HAP-1 (cell line): ENCODE data around the gene APOC3.

Experiments used
- DNase-seq, 2 experiments: peaks; one replicate each; pipeline ENCODE4 v3.0.0-alpha.2; 2016 to 2020; ENCODE audit warnings: low spot score in 2 of 2
- H3K27me3 ChIP-seq: fragments of 250-450 bp; sonication (Bioruptor Pico); 2 replicates; pipeline ENCODE4 v1.5.1; 2020; ENCODE audit warnings: low read depth, mild to moderate bottlenecking, moderate library complexity
- H3K36me3 ChIP-seq: fragments of 250-450 bp; sonication (Bioruptor Pico); replicated peaks from 2 replicates; pipeline ENCODE4 v1.5.1; 2020; ENCODE audit warnings: mild to moderate bottlenecking
- H3K4me1 ChIP-seq: fragments of 250-450 bp; sonication (Bioruptor Pico); 2 replicates; pipeline ENCODE4 v1.5.1; 2020; ENCODE audit warnings: mild to moderate bottlenecking
- H3K4me3 ChIP-seq: fragments of 250-450 bp; sonication (Bioruptor Pico); 2 replicates; pipeline ENCODE4 v1.5.1; 2020; ENCODE audit warnings: mild to moderate bottlenecking, moderate library complexity
- H3K9me3 ChIP-seq: fragments of 250-450 bp; sonication (Bioruptor Pico); 2 replicates; pipeline ENCODE4 v1.5.1; 2020; ENCODE audit warnings: mild to moderate bottlenecking, moderate library complexity
- in situ Hi-C: fragments of 300-500 bp; cut with MboI; formaldehyde crosslinking; loops from 3 replicates; pipeline ENCODE4 v1.14.3; 2020; ENCODE audit warnings: low sequenced_read_pairs, inconsistent platforms, mixed read lengths

The APOC3 gene

GRCh38 chr11:116857316-116857715 lies 27.6 kb downstream of the APOC3 start:
- Histone ChIP-seq H3K36me3 (peaks cover 28% of the 10 kb centered on the region), H3K4me1 (no peaks in the 10 kb centered on the region), H3K4me3 (no peak overlapping the region), H3K9me3 (no peaks in the 10 kb centered on the region), H3K27me3 (no peaks in the 10 kb centered on the region)
- no peak for DNase-seq
- in situ Hi-C loops: no loop called here

DNA sequence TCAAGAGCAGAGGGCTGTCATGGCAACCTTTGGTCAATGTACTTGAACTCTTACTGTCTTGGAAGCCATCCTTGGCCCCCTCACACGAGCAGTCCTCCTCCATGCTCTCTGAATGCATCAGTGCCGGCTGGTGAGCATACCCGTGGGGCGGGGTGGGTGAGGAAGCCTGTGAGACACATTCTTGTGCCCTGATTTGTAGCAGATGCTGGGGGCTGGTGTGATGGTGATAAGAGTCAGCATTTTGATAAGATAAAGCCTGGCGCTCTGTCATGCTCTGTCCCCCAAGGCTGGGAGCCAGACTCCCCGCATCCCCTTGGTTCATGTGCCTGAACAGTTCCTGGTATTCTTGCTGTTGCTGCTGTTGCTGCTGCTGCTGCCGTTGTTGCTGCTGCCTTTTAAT lies 28.2 kb downstream of the APOC3 start:
- H3K4me3 ChIP-seq: no peak overlapping the region
- no peaks in the 10 kb centered on the region for H3K27me3 ChIP-seq
- no peak for DNase-seq
- no peaks in the 10 kb centered on the region for H3K4me1 ChIP-seq
- in situ Hi-C loops: no loop called here
- no peaks in the 10 kb centered on the region for H3K9me3 ChIP-seq
- H3K36me3 ChIP-seq: peaks cover 28% of the 10 kb centered on the region

DNA sequence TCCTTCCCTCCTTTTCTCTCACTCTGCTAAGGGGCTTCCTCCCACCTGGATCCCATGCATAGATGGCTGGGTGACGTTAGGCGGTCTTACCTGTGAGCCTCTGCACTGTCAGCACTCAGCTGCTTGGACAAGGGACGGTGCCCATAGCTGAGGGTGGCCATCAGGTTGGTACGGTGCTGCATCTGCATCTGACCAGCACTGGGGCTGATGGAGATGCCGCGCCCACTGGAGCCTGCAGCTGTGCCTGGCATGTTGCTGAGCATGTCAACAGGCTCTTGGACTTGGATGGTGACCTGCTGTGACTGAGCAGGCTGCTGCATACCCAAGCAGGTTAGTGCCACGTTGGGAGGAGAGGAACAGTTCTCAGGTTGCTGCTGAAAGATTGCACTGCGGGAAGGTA lies 29.5 kb downstream of the APOC3 start:
- DNase-seq: no peak
- Histone ChIP-seq H3K36me3 (peaks cover 28% of the 10 kb centered on the region), H3K27me3 (no peaks in the 10 kb centered on the region), H3K4me3 (no peak overlapping the region), H3K9me3 (no peaks in the 10 kb centered on the region), H3K4me1 (no peaks in the 10 kb centered on the region)
- in situ Hi-C loops: no loop called here

DNA sequence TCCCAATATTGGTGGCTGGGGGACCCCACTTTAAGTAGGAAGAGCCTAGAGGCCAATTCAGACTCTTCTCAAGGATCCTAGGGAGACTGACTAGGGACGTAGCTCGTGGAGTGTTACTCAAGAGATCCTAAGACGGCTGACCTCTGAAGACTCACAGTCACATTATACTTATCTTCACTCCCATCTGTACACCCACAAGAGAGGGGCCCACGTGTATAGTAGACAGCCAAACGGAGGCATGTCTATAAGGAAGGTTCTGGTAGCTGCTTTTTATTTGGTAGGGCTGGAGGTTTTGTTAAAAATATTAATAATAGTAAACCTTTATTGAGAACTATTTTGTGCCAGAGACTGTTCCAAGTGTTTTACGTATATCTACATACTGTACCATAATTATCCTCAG lies 30.6 kb downstream of the APOC3 start:
- no peak overlapping the region for H3K4me3 ChIP-seq
- H3K4me1 ChIP-seq: no peaks in the 10 kb centered on the region
- peaks cover 28% of the 10 kb centered on the region for H3K36me3 ChIP-seq
- no peaks in the 10 kb centered on the region for H3K9me3 ChIP-seq
- no peak for DNase-seq
- in situ Hi-C loops: no loop called here
- H3K27me3 ChIP-seq: no peaks in the 10 kb centered on the region

- in situ Hi-C loops: no loop called here
- H3K4me1 ChIP-seq: no peaks in the 10 kb centered on the region
- no peaks in the 10 kb centered on the region for H3K9me3 ChIP-seq
- no peak overlapping the region for H3K4me3 ChIP-seq
- no peaks in the 10 kb centered on the region for H3K27me3 ChIP-seq
- H3K36me3 ChIP-seq: peaks cover 28% of the 10 kb centered on the region
- no peak for DNase-seq
These were observed 31.8 kb downstream of the APOC3 start for GRCh38 chr11:116861539-116861938.

DNA sequence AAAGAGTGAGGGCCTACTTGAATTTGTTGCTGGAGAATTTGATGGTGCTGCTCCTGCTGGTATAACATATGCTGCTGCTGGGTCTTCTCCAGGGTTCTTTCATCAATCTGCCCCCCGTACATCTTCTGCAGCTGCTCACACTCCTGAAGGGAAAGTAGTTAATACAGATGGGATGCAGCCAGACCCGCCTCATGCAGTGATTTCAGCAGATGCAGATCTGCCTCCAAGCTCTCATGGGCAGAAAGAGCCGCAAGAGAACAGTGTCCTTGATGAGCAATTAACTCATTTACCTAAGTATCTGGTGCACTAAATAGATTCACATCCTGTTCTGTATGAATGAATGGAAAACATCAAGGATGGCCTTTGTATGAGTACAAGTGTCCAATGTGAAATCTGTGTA lies 32.5 kb downstream of the APOC3 start:
- DNase-seq: no peak
- no peaks in the 10 kb centered on the region for H3K9me3 ChIP-seq
- in situ Hi-C loops: no loop called here
- no peaks in the 10 kb centered on the region for H3K4me1 ChIP-seq
- H3K4me3 ChIP-seq: no peak overlapping the region
- peaks cover 30% of the 10 kb centered on the region for H3K36me3 ChIP-seq
- H3K27me3 ChIP-seq: no peaks in the 10 kb centered on the region

DNA sequence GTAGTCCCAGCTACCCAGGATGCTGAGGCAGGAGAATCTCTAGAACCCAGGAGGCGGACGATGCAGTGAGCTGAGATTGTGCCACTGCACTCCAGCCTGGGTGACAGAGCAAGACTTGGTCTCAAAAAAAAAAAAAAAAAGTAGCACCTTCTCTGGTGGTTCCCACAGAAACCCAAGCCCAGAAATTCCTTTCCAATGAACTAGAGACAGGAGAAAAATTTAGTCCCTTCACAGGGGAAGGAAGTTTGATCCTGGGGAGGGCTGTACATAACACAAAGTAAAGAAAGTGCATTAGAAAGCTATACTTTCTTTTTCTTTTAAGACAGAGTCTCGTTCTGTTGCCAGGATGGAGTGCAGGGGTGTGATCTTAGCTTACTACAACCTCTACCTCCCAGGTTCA lies 33.2 kb downstream of the APOC3 start:
- in situ Hi-C loops: no loop called here
- no peaks in the 10 kb centered on the region for H3K4me1 ChIP-seq
- DNase-seq: no peak
- H3K27me3 ChIP-seq: no peaks in the 10 kb centered on the region
- no peak overlapping the region for H3K4me3 ChIP-seq
- no peaks in the 10 kb centered on the region for H3K9me3 ChIP-seq
- peaks cover 26% of the 10 kb centered on the region for H3K36me3 ChIP-seq

GRCh38 chr11:116864531-116864930 lies 34.8 kb downstream of the APOC3 start:
- Histone ChIP-seq H3K27me3 (no peaks in the 10 kb centered on the region), H3K4me1 (no peaks in the 10 kb centered on the region), H3K9me3 (no peaks in the 10 kb centered on the region), H3K4me3 (no peak overlapping the region), H3K36me3 (peaks cover 24% of the 10 kb centered on the region)
- in situ Hi-C loops: no loop called here
- DNase-seq: no peak

- peaks cover 19% of the 10 kb centered on the region for H3K36me3 ChIP-seq
- H3K4me3 ChIP-seq: no peak overlapping the region
- DNase-seq: no peak
- H3K9me3 ChIP-seq: no peaks in the 10 kb centered on the region
- in situ Hi-C loops: no loop called here
- no peaks in the 10 kb centered on the region for H3K4me1 ChIP-seq
- no peaks in the 10 kb centered on the region for H3K27me3 ChIP-seq
These were observed 36.0 kb downstream of the APOC3 start for GRCh38 chr11:116865696-116866095.

GRCh38 chr11:116866804-116867455 lies 37.2 kb downstream of the APOC3 start:
- no peaks in the 10 kb centered on the region for H3K27me3 ChIP-seq
- in situ Hi-C loops: no loop called here
- H3K4me1 ChIP-seq: no peaks in the 10 kb centered on the region
- no peaks in the 10 kb centered on the region for H3K9me3 ChIP-seq
- no peak for DNase-seq
- peaks cover 10% of the 10 kb centered on the region for H3K36me3 ChIP-seq
- no peak overlapping the region for H3K4me3 ChIP-seq

DNA sequence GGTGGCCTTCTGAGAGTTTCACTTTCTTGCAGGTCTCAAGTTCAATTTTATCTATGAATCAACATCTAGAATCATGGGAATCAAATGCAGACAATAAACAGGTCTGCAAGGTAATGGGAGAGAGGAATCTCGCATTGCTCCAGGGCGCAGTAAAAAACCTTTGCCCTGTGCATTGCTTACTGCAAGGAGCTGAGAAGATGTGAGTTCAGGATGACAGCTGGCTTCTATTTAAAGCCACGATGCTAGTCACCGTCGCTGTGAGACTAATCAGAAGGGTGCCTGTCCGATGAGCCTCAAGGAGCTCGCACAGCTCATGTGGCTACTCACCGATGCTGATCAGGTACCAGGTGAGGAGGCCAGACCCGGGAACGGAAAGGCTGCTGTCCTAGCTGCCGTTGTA lies 37.9 kb downstream of the APOC3 start:
- DNase-seq: no peak
- no peaks in the 10 kb centered on the region for H3K9me3 ChIP-seq
- no peaks in the 10 kb centered on the region for H3K27me3 ChIP-seq
- in situ Hi-C loops: no loop called here
- H3K4me1 ChIP-seq: no peaks in the 10 kb centered on the region
- peaks cover 9% of the 10 kb centered on the region for H3K36me3 ChIP-seq
- no peak overlapping the region for H3K4me3 ChIP-seq

DNA sequence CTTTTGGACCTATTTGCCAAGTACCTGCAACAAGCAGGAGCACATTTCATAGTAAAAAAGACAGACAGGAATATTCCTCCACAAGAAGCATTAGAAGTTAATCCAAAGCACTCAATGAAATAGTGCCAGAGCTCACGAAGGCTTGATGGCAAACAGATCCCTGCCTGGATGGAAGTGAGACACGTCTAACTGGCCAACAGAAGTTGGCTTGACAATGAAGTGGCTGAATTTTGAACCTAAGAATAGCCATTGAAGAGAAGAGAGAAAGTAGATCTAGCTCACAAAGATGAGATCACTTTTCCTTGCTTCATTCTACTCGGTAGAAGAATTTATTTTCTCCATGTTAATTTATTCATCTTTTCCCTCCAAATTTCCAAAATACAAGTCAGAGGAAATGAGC lies 38.4 kb downstream of the APOC3 start:
- Histone ChIP-seq H3K4me1 (no peaks in the 10 kb centered on the region), H3K27me3 (no peaks in the 10 kb centered on the region), H3K9me3 (no peaks in the 10 kb centered on the region), H3K4me3 (no peak overlapping the region), H3K36me3 (peaks cover 9% of the 10 kb centered on the region)
- DNase-seq: no peak
- in situ Hi-C loops: no loop called here

- Histone ChIP-seq H3K27me3 (no peaks in the 10 kb centered on the region), H3K4me1 (no peaks in the 10 kb centered on the region), H3K9me3 (no peaks in the 10 kb centered on the region), H3K4me3 (no peak overlapping the region), H3K36me3 (peaks cover 9% of the 10 kb centered on the region)
- DNase-seq: no peak
- in situ Hi-C loops: loop anchor here (10.0 kb wide), 1 partner anchor 355 kb away; no protein-coding TSS in a partner anchor
These were observed 39.9 kb downstream of the APOC3 start for GRCh38 chr11:116869610-116870009.

- Histone ChIP-seq H3K4me1 (no peaks in the 10 kb centered on the region), H3K9me3 (no peaks in the 10 kb centered on the region), H3K27me3 (no peaks in the 10 kb centered on the region), H3K4me3 (no peak overlapping the region), H3K36me3 (peaks cover 9% of the 10 kb centered on the region)
- no peak for DNase-seq
- in situ Hi-C loops: loop anchor here (10.0 kb wide), 1 partner anchor 355 kb away; no protein-coding TSS in a partner anchor
These were observed 40.3 kb downstream of the APOC3 start for GRCh38 chr11:116870054-116870453.

DNA sequence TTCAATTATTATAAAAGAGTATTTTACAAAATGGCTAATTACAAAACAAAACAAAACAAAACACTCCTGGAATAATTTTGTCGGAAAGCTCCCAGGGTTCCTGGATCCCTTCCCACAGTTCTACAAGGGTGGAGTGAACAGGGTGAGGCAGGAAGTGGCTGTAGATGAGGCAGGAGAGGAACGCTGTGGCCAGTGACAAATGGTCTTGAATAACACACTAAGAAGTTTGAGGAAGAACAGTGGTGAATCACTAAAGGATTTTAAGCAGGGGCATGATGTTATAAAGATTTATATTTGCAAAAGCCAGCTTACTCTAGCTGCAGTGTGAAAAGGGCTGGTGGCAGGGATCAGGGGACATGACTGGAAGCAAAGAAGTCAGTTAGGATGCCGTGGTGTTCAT lies 41.5 kb downstream of the APOC3 start:
- H3K4me1 ChIP-seq: no peaks in the 10 kb centered on the region
- no peak overlapping the region for H3K4me3 ChIP-seq
- no peak for DNase-seq
- no peaks in the 10 kb centered on the region for H3K9me3 ChIP-seq
- H3K27me3 ChIP-seq: no peaks in the 10 kb centered on the region
- peaks cover 9% of the 10 kb centered on the region for H3K36me3 ChIP-seq
- in situ Hi-C loops: loop anchor here (10.0 kb wide), 1 partner anchor 354 kb away; no protein-coding TSS in a partner anchor
